ENCODE results near the gene IARS1. TPM values are rescaled to one million over a fixed set of nuclear protein-coding genes. Genes with fewer than 3 reads are reported as not detected.

The IARS1 gene
- 76.1 TPM for total RNA-seq (ENCODE audit: unreplicated experiment)
- long read RNA-seq, partial matches to known transcripts: 10 of 14 reads
- long read RNA-seq, other reads (novel, unspliced or antisense): 4 of 14 reads

DNA sequence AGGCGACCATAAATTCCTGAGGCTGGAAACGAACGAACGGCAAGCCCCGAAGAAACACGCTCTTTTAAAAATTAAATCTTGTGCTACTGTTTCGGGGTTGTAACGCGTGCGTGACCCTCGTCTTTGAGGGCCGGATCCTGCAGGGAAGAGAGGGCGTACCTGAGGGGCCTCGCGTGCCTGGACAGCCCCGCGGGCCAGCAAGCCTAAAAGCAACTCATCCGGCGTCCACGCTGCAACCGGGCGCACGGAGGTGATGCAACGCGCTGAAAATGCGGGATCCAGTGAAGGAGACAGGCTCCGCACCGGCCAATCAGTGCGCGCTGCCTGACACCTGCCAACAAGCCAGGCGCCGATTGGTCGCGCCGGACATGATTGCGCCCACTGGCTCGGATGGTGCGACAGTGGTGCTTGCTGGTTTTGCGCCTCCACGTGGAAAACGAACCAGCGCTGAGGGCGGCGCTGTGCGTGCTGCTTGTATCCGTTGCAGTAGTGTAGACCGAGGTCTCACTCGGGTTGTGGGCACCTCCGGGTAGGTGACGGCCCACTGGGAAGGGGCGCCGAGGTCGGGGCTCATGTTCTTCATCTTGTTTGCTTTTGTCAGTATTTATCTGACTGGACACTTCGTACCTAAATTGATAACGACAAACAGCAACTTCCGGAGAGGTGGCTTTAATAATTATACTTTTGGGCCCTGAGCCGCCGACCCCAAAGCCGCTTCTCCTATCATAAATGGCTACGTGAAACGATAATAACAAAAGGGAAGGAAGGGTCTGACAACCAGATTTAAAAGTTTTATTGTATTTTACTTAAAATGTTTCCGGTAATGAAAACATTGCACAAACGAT, at the start of gene IARS1:
Gene IARS1, minus strand, starts transcription at position 246 of the 845 bp plus-strand sequence. CDS start 4,278 bp downstream, outside the sequence.
- peak; percentile 100 for DNase-seq (ENCODE audit: low spot score)
- TF ChIP-seq, protein P1, sequence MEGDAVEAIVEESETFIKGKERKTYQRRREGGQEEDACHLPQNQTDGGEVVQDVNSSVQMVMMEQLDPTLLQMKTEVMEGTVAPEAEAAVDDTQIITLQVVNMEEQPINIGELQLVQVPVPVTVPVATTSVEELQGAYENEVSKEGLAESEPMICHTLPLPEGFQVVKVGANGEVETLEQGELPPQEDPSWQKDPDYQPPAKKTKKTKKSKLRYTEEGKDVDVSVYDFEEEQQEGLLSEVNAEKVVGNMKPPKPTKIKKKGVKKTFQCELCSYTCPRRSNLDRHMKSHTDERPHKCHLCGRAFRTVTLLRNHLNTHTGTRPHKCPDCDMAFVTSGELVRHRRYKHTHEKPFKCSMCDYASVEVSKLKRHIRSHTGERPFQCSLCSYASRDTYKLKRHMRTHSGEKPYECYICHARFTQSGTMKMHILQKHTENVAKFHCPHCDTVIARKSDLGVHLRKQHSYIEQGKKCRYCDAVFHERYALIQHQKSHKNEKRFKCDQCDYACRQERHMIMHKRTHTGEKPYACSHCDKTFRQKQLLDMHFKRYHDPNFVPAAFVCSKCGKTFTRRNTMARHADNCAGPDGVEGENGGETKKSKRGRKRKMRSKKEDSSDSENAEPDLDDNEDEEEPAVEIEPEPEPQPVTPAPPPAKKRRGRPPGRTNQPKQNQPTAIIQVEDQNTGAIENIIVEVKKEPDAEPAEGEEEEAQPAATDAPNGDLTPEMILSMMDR (IDR thresholded peaks at IDR 0.05; ENCODE audit: unreplicated experiment): no peak
- Mint-ChIP-seq H3K36me3 (ENCODE audit: low read depth, unreplicated experiment) (peaks cover 4% of the 10 kb centered on the region), H3K27ac (ENCODE audit: unreplicated experiment) (peak within 1 kb of the TSS; percentile 98), H3K9me3 (ENCODE audit: unreplicated experiment) (no peaks in the 10 kb centered on the region), H3K4me3 (ENCODE audit: unreplicated experiment) (peak within 1 kb of the TSS; percentile 95), H3K4me1 (ENCODE audit: unreplicated experiment) (peaks cover 29% of the 10 kb centered on the region), H3K27me3 (ENCODE audit: unreplicated experiment) (no peaks in the 10 kb centered on the region)

GRCh38 chr9:92342825-92343488, 49.5 kb upstream of the IARS1 start:
- Mint-ChIP-seq H3K4me3 (ENCODE audit: unreplicated experiment) (no peak overlapping the region), H3K27me3 (ENCODE audit: unreplicated experiment) (no peaks in the 10 kb centered on the region), H3K27ac (ENCODE audit: unreplicated experiment) (no peak overlapping the region), H3K36me3 (ENCODE audit: low read depth, unreplicated experiment) (peaks cover 8% of the 10 kb centered on the region), H3K9me3 (ENCODE audit: unreplicated experiment) (no peaks in the 10 kb centered on the region), H3K4me1 (ENCODE audit: unreplicated experiment) (no peaks in the 10 kb centered on the region)
- DNase-seq (ENCODE audit: low spot score): no peak
- TF ChIP-seq, protein P1 (IDR thresholded peaks at IDR 0.05; ENCODE audit: unreplicated experiment): no peak

DNA sequence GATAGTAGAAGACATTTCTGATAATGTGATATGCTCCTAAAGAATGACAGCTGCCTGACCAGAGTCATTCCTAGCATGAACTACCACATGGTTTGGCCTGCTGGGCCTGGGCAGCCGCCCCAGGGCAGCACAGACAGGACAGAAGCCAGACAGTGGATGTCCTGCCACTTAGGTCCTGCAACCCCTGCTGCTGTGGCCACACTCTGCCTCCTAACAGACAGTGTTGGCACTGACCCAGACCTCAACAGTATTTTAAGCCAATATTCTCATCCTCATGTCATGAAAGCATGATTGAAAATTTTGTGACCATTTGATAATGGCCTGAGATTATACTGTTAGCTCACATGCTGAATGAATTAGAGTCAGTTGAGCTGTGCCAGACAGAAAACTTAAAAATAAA, 48.1 kb upstream of the IARS1 start:
- TF ChIP-seq, protein P1 (IDR thresholded peaks at IDR 0.05; ENCODE audit: unreplicated experiment): no peak
- DNase-seq (ENCODE audit: low spot score): no peak
- Mint-ChIP-seq H3K9me3 (ENCODE audit: unreplicated experiment) (no peaks in the 10 kb centered on the region), H3K4me3 (ENCODE audit: unreplicated experiment) (no peak overlapping the region), H3K27ac (ENCODE audit: unreplicated experiment) (no peak overlapping the region), H3K36me3 (ENCODE audit: low read depth, unreplicated experiment) (peaks cover 8% of the 10 kb centered on the region), H3K27me3 (ENCODE audit: unreplicated experiment) (no peaks in the 10 kb centered on the region), H3K4me1 (ENCODE audit: unreplicated experiment) (no peaks in the 10 kb centered on the region)

DNA sequence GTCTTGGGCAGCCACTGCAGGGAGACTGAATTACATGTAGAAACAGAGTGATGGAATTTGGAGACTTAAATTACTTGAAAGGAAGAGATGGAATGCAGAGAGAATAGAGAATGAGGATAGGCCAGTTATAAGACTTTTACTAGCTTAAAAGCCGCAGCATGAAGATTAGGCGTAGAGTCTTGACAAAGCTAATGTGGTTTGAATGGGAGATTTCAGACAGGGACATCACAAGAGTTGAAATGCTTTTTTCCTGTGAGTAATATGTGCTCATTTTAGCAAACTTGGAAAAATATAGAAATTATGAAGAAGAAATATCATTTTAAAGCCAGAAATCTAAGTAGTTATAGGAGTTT, 39.8 kb upstream of the IARS1 start:
- Mint-ChIP-seq H3K9me3 (ENCODE audit: unreplicated experiment) (no peaks in the 10 kb centered on the region), H3K36me3 (ENCODE audit: low read depth, unreplicated experiment) (no peaks in the 10 kb centered on the region), H3K27ac (ENCODE audit: unreplicated experiment) (no peak overlapping the region), H3K27me3 (ENCODE audit: unreplicated experiment) (no peaks in the 10 kb centered on the region), H3K4me1 (ENCODE audit: unreplicated experiment) (no peaks in the 10 kb centered on the region), H3K4me3 (ENCODE audit: unreplicated experiment) (no peak overlapping the region)
- no peak for DNase-seq (ENCODE audit: low spot score)
- TF ChIP-seq, protein P1 (IDR thresholded peaks at IDR 0.05; ENCODE audit: unreplicated experiment): no peak
